Measurements from ENCODE around the gene CD36.
A peak's percentile ranks its signal among the peaks of the same experiment; 100 is the strongest.

The CD36 gene

GRCh38 chr7:80705130-80705781, 66.8 kb downstream of the CD36 start:
- DNase-seq (ENCODE audit: low read depth) = no peak

GRCh38 chr7:80707318-80707717, 68.9 kb downstream of the CD36 start:
- no peak for DNase-seq (ENCODE audit: low read depth)

- DNase-seq (ENCODE audit: low read depth) = no peak
These were observed 69.7 kb downstream of the CD36 start for GRCh38 chr7:80708123-80708522.

GRCh38 chr7:80711531-80711930, 73.1 kb downstream of the CD36 start:
- DNase-seq (ENCODE audit: low read depth) = peak; percentile 59

- peak; percentile 68 for DNase-seq (ENCODE audit: low read depth)
These were observed 80.8 kb downstream of the CD36 start for GRCh38 chr7:80719261-80719660.

- DNase-seq (ENCODE audit: low read depth) = no peak
These were observed 81.7 kb downstream of the CD36 start for GRCh38 chr7:80720146-80720545.

- DNase-seq (ENCODE audit: low read depth) = peak; percentile 96
These were observed 83.6 kb downstream of the CD36 start for GRCh38 chr7:80721883-80722615.

- DNase-seq (ENCODE audit: low read depth) = peak; percentile 99
These were observed 84.3 kb downstream of the CD36 start for GRCh38 chr7:80722616-80723195.

GRCh38 chr7:80724249-80724871, 85.9 kb downstream of the CD36 start:
- peak; percentile 74 for DNase-seq (ENCODE audit: low read depth)

- no peak for DNase-seq (ENCODE audit: low read depth)
These were observed 86.8 kb downstream of the CD36 start for GRCh38 chr7:80725181-80725611.

Measured in fibroblast of gingiva (primary cell).